Stimulated activated CD4-positive, alpha-beta T cell treated with anti-CD3 and anti-CD28 coated beads, Interleukin-4, amount 100 ng/mL, for 24 hours (primary cell): ENCODE measurements around the gene UQCR11.

ENCODE experiments used
- DNase-seq: peaks from one replicate; pipeline ENCODE4 v3.0.0-alpha.2; 2020

Gene UQCR11

GRCh38 chr19:1613808-1614570, 8.7 kb upstream of the UQCR11 start:
- DNase-seq = no peak

GRCh38 chr19:1613146-1613545, 7.9 kb upstream of the UQCR11 start:
- no peak for DNase-seq

- no peak for DNase-seq
Observed at GRCh38 chr19:1612114-1613086, 7.1 kb upstream of the UQCR11 start.

GRCh38 chr19:1611353-1611752, 6.1 kb upstream of the UQCR11 start:
- no peak for DNase-seq

GRCh38 chr19:1610579-1610978, 5.3 kb upstream of the UQCR11 start:
- DNase-seq = no peak

- no peak for DNase-seq
Observed at GRCh38 chr19:1609680-1610474, 4.6 kb upstream of the UQCR11 start.

- no peak for DNase-seq
Observed at GRCh38 chr19:1609103-1609396, 3.8 kb upstream of the UQCR11 start.

- DNase-seq = peak; percentile 30
Observed at GRCh38 chr19:1608359-1609102, 3.3 kb upstream of the UQCR11 start.

- DNase-seq = no peak
Observed at GRCh38 chr19:1606138-1606651, 933 bp upstream of the UQCR11 start.

GRCh38 chr19:1602091-1602707, 3.1 kb downstream of the UQCR11 start:
- no peak for DNase-seq

GRCh38 chr19:1601613-1602064, 3.6 kb downstream of the UQCR11 start:
- no peak for DNase-seq

- DNase-seq = no peak
Observed at GRCh38 chr19:1599460-1599846, 5.8 kb downstream of the UQCR11 start.

- no peak for DNase-seq
Observed at GRCh38 chr19:1598777-1599459, 6.3 kb downstream of the UQCR11 start.

- DNase-seq = no peak
Observed at GRCh38 chr19:1593501-1593772, 11.8 kb downstream of the UQCR11 start.

GRCh38 chr19:1592755-1593500, 12.3 kb downstream of the UQCR11 start, which contains the start of gene MBD3:
Gene MBD3, minus strand, starts transcription at chr19:1592865. Its CDS starts 234 bp downstream, at chr19:1592631.
- DNase-seq = peak; percentile 87

GRCh38 chr19:1592024-1592754, 13.1 kb downstream of the UQCR11 start:
- DNase-seq = peak; percentile 85

- DNase-seq = no peak
Observed at GRCh38 chr19:1591421-1592023, 13.7 kb downstream of the UQCR11 start.

- peak; percentile 44 for DNase-seq
Observed at GRCh38 chr19:1590641-1591397, 14.4 kb downstream of the UQCR11 start.

GRCh38 chr19:1587872-1588271, 17.4 kb downstream of the UQCR11 start:
- no peak for DNase-seq
